H9 (cell line): ENCODE measurements around the gene TASOR2. TPM values are rescaled to one million over a fixed set of nuclear protein-coding genes. Genes with fewer than 3 reads are reported as not detected.

Source experiments
- DNase-seq: peaks from one replicate; pipeline ENCODE4 v3.0.0-alpha.2; 2017
- H2AFZ ChIP-seq: one replicate; pipeline ENCODE4 v1.6.1; 2013; ENCODE audit warnings: mild to moderate bottlenecking, low read length, control low read depth, moderate library complexity
- H2AK5ac ChIP-seq: 2 replicates; pipeline ENCODE4 v1.6.1; 2013; ENCODE audit warnings: low read length, control low read depth, mixed read lengths; ENCODE audit not compliant: insufficient read length
- H2BK120ac ChIP-seq: one replicate; pipeline ENCODE4 v1.6.1; 2013; ENCODE audit warnings: low read depth, mild to moderate bottlenecking, low read length, control low read depth, inconsistent platforms; ENCODE audit not compliant: poor library complexity, severe bottlenecking
- H2BK12ac ChIP-seq: 2 replicates; pipeline ENCODE4 v1.6.1; 2013; ENCODE audit warnings: low read length, control low read depth, mixed read lengths, low read depth; ENCODE audit not compliant: insufficient read length
- H2BK15ac ChIP-seq: 2 replicates; pipeline ENCODE4 v1.6.1; 2013; ENCODE audit warnings: low read depth, low read length, control low read depth
- H2BK20ac ChIP-seq: one replicate; pipeline ENCODE4 v1.6.1; 2013; ENCODE audit warnings: low read depth, mild to moderate bottlenecking, low read length, control low read depth, inconsistent platforms; ENCODE audit not compliant: poor library complexity, severe bottlenecking
- H2BK5ac ChIP-seq: 2 replicates; pipeline ENCODE4 v1.6.1; 2013; ENCODE audit warnings: low read length, control low read depth, mixed read lengths; ENCODE audit not compliant: insufficient read length
- H3K14ac ChIP-seq: 2 replicates; pipeline ENCODE4 v1.6.1; 2013; ENCODE audit warnings: low read length, control low read depth; ENCODE audit not compliant: insufficient read depth
- H3K18ac ChIP-seq: 2 replicates; pipeline ENCODE4 v1.6.1; 2013; ENCODE audit warnings: low read depth, mild to moderate bottlenecking, mixed read lengths, low read length, control low read depth; ENCODE audit not compliant: insufficient read length
- H3K23ac ChIP-seq: 2 replicates; pipeline ENCODE4 v1.6.1; 2013; ENCODE audit warnings: low read length, control low read depth, mixed read lengths, low read depth; ENCODE audit not compliant: insufficient read length
- H3K23me2 ChIP-seq: 2 replicates; pipeline ENCODE4 v1.6.1; 2013; ENCODE audit warnings: low read depth, mild to moderate bottlenecking, mixed read lengths, low read length, control low read depth; ENCODE audit not compliant: insufficient read length, poor library complexity, severe bottlenecking
- H3K27ac ChIP-seq: 2 replicates; pipeline ENCODE4 v1.5.1; 2013; ENCODE audit warnings: low read length, control low read depth, mixed read lengths, low read depth; ENCODE audit not compliant: insufficient read length
- H3K27me3 ChIP-seq: 2 replicates; pipeline ENCODE4 v1.6.1; 2013; ENCODE audit warnings: low read length, control low read depth, inconsistent platforms; ENCODE audit not compliant: insufficient read depth
- H3K4ac ChIP-seq: 2 replicates; pipeline ENCODE4 v1.6.1; 2013; ENCODE audit warnings: low read depth, mild to moderate bottlenecking, control low read depth, inconsistent platforms, low read length, moderate library complexity
- H3K4me1 ChIP-seq: 2 replicates; pipeline ENCODE4 v1.6.1; 2013; ENCODE audit warnings: low read length, control low read depth, inconsistent platforms; ENCODE audit not compliant: insufficient read depth
- H3K4me2 ChIP-seq: 2 replicates; pipeline ENCODE4 v1.6.1; 2013; ENCODE audit warnings: low read length, control low read depth, mixed read lengths; ENCODE audit not compliant: insufficient read length, insufficient read depth
- H3K56ac ChIP-seq: 2 replicates; pipeline ENCODE4 v1.6.1; 2013; ENCODE audit warnings: low read depth, mild to moderate bottlenecking, mixed read lengths, low read length, control low read depth; ENCODE audit not compliant: insufficient read length
- H3K79me1 ChIP-seq: 2 replicates; pipeline ENCODE4 v1.6.1; 2013; ENCODE audit warnings: low read depth, mild to moderate bottlenecking, moderate library complexity, low read length, control low read depth, inconsistent platforms; ENCODE audit not compliant: insufficient read depth, poor library complexity, severe bottlenecking
- H3K79me2 ChIP-seq: 2 replicates; pipeline ENCODE4 v1.6.1; 2013; ENCODE audit warnings: low read length, control low read depth, inconsistent platforms; ENCODE audit not compliant: insufficient read depth
- H3K9ac ChIP-seq: 2 replicates; pipeline ENCODE4 v1.6.1; 2013; ENCODE audit warnings: low read length, control low read depth, mixed read lengths; ENCODE audit not compliant: insufficient read length; ENCODE audit errors: extremely low read depth
- H3K9me3 ChIP-seq: one replicate; pipeline ENCODE4 v1.6.1; 2013; ENCODE audit warnings: low read depth, low read length, inconsistent platforms; ENCODE audit not compliant: control insufficient read depth
- H3T11ph ChIP-seq: one replicate; pipeline ENCODE4 v1.6.1; 2013; ENCODE audit warnings: mild to moderate bottlenecking, low read length, control low read depth, inconsistent platforms
- H4K20me1 ChIP-seq: one replicate; pipeline ENCODE4 v1.6.1; 2013; ENCODE audit not compliant: control insufficient read depth, insufficient read length, insufficient read depth
- H4K5ac ChIP-seq: 2 replicates; pipeline ENCODE4 v1.6.1; 2013; ENCODE audit warnings: low read depth, mild to moderate bottlenecking, mixed read lengths, low read length, control low read depth; ENCODE audit not compliant: insufficient read length
- H4K8ac ChIP-seq: replicated peaks from 2 replicates; pipeline ENCODE4 v1.6.1; 2013; ENCODE audit warnings: low read length, control low read depth, mixed read lengths, low read depth; ENCODE audit not compliant: insufficient read length
- H4K91ac ChIP-seq: 2 replicates; pipeline ENCODE4 v1.6.1; 2013; ENCODE audit warnings: low read depth, mild to moderate bottlenecking, moderate library complexity, mixed read lengths, low read length, control low read depth; ENCODE audit not compliant: insufficient read length
- H3K27ac Mint-ChIP-seq, 3 experiments: 2 replicates in 2 of 3; 3 replicates in 1 of 3; pipeline ENCODE4 v1.8.0; 2020 to 2021; ENCODE audit warnings: mixed read lengths in 3 of 3, mild to moderate bottlenecking in 1 of 3, moderate library complexity in 1 of 3
- H3K27me3 Mint-ChIP-seq: 2 replicates; pipeline ENCODE4 v1.8.0; 2021; ENCODE audit warnings: low read depth, mild to moderate bottlenecking, moderate library complexity, mixed read lengths
- H3K36me3 Mint-ChIP-seq, 3 experiments: 2 replicates in 2 of 3; 3 replicates in 1 of 3; pipeline ENCODE4 v1.8.0; 2020 to 2021; ENCODE audit warnings: low read depth in 3 of 3, mixed read lengths in 3 of 3; ENCODE audit not compliant: insufficient read depth in 1 of 3
- H3K4me1 Mint-ChIP-seq, 2 experiments: 2 replicates each; pipeline ENCODE4 v1.8.0; 2020; ENCODE audit warnings: mixed read lengths in 2 of 2
- H3K4me3 Mint-ChIP-seq, 2 experiments: 2 replicates in 1 of 2; 3 replicates in 1 of 2; pipeline ENCODE4 v1.8.0; 2020 to 2021; ENCODE audit warnings: mild to moderate bottlenecking in 2 of 2, mixed read lengths in 2 of 2, moderate library complexity in 1 of 2
- H3K9me3 Mint-ChIP-seq, 2 experiments: 2 replicates in 1 of 2; 3 replicates in 1 of 2; pipeline ENCODE4 v1.8.0; 2020; ENCODE audit warnings: mild to moderate bottlenecking in 2 of 2, mixed read lengths in 2 of 2, moderate library complexity in 1 of 2
- CTCF ChIP-seq: fragments of 200-600 bp; sonication (generic); conservative IDR thresholded peaks from 3 replicates; pipeline ENCODE4 v1.8.0; 2021; ENCODE audit warnings: antibody characterized with exemption, mild to moderate bottlenecking
- WGBS: extraction: QIAGEN DNeasy Blood & Tissue Kit; methylation state at CpG from one replicate; pipeline ENCODE4 v1.1.7; 2013; ENCODE audit warnings: missing lambda C conversion rate, low lambda C conversion rate, mixed read lengths; ENCODE audit not compliant: insufficient read length; ENCODE audit errors: extremely low coverage; 5-methylcytosine and 5-hydroxymethylcytosine counted together
- total RNA-seq: library from RNA; stranded (reverse); gene quantifications from 2 replicates; pipeline ENCODE4 v1.2.1, GENCODE V29; 2021

Gene TASOR2
- total RNA-seq, 1 experiment from 2014 or later = 64.5 TPM

GRCh38 chr10:5685764-5686240 lies 1.2 kb downstream of the TASOR2 start:
- TF ChIP-seq CTCF = no peak; the same call in 2 of the 3 replicates
- Histone ChIP-seq H3K4ac (no peak overlapping the region), H2AFZ (no peak overlapping the region), H4K5ac (no peak overlapping the region), H3K27ac (no peak overlapping the region), H3K4me2 (peak overlapping the region; percentile 91), H2AK5ac (no peak overlapping the region), H3K14ac (no peak overlapping the region), H3T11ph (no peak overlapping the region), H3K23ac (no peak overlapping the region), H2BK120ac (no peak overlapping the region), H4K20me1 (no peaks in the 10 kb centered on the region), H2BK20ac (no peak overlapping the region), H3K9ac (no peak overlapping the region), H3K79me1 (no peaks in the 10 kb centered on the region), H2BK12ac (no peak overlapping the region), H3K9me3 (no peaks in the 10 kb centered on the region), H2BK15ac (no peak overlapping the region), H3K27me3 (no peaks in the 10 kb centered on the region; the same call in 1 of the 2 replicates), H3K23me2 (peaks cover 4% of the 10 kb centered on the region), H4K91ac (no peak overlapping the region), H3K79me2 (peaks cover 12% of the 10 kb centered on the region; the same call in 1 of the 2 replicates), H3K56ac (no peak overlapping the region), H3K4me1 (no peaks in the 10 kb centered on the region), H2BK5ac (no peak overlapping the region), H4K8ac (no peak overlapping the region), H3K18ac (no peak overlapping the region)
- H3K27me3 Mint-ChIP-seq = peaks cover 30% of the 10 kb centered on the region
- peaks cover 0 to 4% (median 2%) of the 10 kb centered on the region in 3 experiments; a peak in 2 of 7 replicates for H3K36me3 Mint-ChIP-seq
- H3K9me3 Mint-ChIP-seq = peaks cover 0 to 7% of the 10 kb centered on the region in 2 experiments; a peak in 2 of 5 replicates
- peak overlapping the region in 2 of 3 experiments; percentile 57 to 83; a peak in 2 of 7 replicates for H3K27ac Mint-ChIP-seq
- peaks cover 14 to 15% of the 10 kb centered on the region in 2 experiments for H3K4me1 Mint-ChIP-seq
- H3K4me3 Mint-ChIP-seq = peak overlapping the region; percentile 96 to 97
- no peak for DNase-seq
- no CpG with 5 or more reads among the region's 10 CpGs for WGBS
